ENCODE data around the gene WDR59. TPM values are rescaled to one million over a fixed set of nuclear protein-coding genes. Genes with fewer than 3 reads are reported as not detected.
A peak's percentile ranks its signal among the peaks of the same experiment; 100 is the strongest.

WDR59 gene
- total and polyA plus RNA-seq, 9 of the 15 experiments (the other 6 are each of a cell fraction or from before 2014, with no cell fraction given): 12.7 to 126 (median 34.7) TPM

GRCh38 chr16:74984529-74985296 is at the start of gene WDR59 (continued):
- no peak for TF ChIP-seq FOXA3 (CRISPR knock-in tag; conservative IDR thresholded peaks at IDR 0.05 in 1 of 2, IDR thresholded peaks at IDR 0.05 in 1 of 2)
- TF ChIP-seq E2F8 (IDR thresholded peaks at IDR 0.05; ENCODE audit: low read depth, partially characterized antibody): no peak
- TF ChIP-seq TOE1 (IDR thresholded peaks at IDR 0.05; ENCODE audit: borderline replicate concordance): 0 out of 2 replicates have a peak, but pooled peaks have one; percentile 14
- TF ChIP-seq TOE1 (CRISPR knock-in tag; IDR thresholded peaks at IDR 0.05; ENCODE audit: borderline replicate concordance, low read depth): no peak
- TF ChIP-seq, protein P1, sequence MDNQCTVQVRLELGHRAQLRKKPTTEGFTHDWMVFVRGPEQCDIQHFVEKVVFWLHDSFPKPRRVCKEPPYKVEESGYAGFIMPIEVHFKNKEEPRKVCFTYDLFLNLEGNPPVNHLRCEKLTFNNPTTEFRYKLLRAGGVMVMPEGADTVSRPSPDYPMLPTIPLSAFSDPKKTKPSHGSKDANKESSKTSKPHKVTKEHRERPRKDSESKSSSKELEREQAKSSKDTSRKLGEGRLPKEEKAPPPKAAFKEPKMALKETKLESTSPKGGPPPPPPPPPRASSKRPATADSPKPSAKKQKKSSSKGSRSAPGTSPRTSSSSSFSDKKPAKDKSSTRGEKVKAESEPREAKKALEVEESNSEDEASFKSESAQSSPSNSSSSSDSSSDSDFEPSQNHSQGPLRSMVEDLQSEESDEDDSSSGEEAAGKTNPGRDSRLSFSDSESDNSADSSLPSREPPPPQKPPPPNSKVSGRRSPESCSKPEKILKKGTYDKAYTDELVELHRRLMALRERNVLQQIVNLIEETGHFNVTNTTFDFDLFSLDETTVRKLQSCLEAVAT (IDR thresholded peaks at IDR 0.05): 0 out of 4 replicates have a peak, but pooled peaks of 1 of the 2 experiments have one; percentile 21
- no peak for TF ChIP-seq RFX5 (IDR thresholded peaks at IDR 0.05; ENCODE audit: low read depth, low read length)
- TF ChIP-seq SUPT5H (IDR thresholded peaks at IDR 0.05): peak; percentile 81
- no peak for TF ChIP-seq KDM2B (CRISPR knock-in tag; IDR thresholded peaks at IDR 0.05)
- TF ChIP-seq KAT7 (CRISPR knock-in tag; IDR thresholded peaks at IDR 0.05; ENCODE audit: borderline replicate concordance): peak; percentile 13; the same call in 1 of the 2 replicates
- TF ChIP-seq GATAD2B (IDR thresholded peaks at IDR 0.05; ENCODE audit: borderline replicate concordance): peak; percentile 62; the same call in 1 of the 2 replicates
- TF ChIP-seq ARID1B (IDR thresholded peaks at IDR 0.05): 0 out of 2 replicates have a peak, but pooled peaks have one; percentile 14
- TF ChIP-seq E2F4 (CRISPR knock-in tag; IDR thresholded peaks at IDR 0.05; ENCODE audit: low read depth): 0 out of 2 replicates have a peak, but pooled peaks have one; percentile 26
- 0 out of 4 replicates have a peak, but pooled peaks of 1 of the 2 experiments have one; percentile 38 for TF ChIP-seq SRF (CRISPR knock-in tag; IDR thresholded peaks at IDR 0.05)
- 0 out of 2 replicates have a peak, but pooled peaks have one; percentile 34 for TF ChIP-seq MTA3 (IDR thresholded peaks at IDR 0.05; ENCODE audit: borderline replicate concordance)
- TF ChIP-seq HNRNPLL (IDR thresholded peaks at IDR 0.05; ENCODE audit: low read depth, low read length, poor library complexity, severe bottlenecking): peak; percentile 45
- TF ChIP-seq HMG20A (CRISPR knock-in tag; conservative IDR thresholded peaks at IDR 0.05): no peak
- TF ChIP-seq PHF8 (IDR thresholded peaks at IDR 0.05; ENCODE audit: borderline replicate concordance, low read length): peak; percentile 82
- no peak for TF ChIP-seq BACH1 (tag; IDR thresholded peaks at IDR 0.05)
- TF ChIP-seq ATF7 (IDR thresholded peaks at IDR 0.05): peak; percentile 92; the same call in 1 of the 2 replicates
